ENCODE data around the gene C1GALT1. TPM values are rescaled to one million over a fixed set of nuclear protein-coding genes. Genes with fewer than 3 reads are reported as not detected.

The C1GALT1 gene
- total RNA-seq, 2 experiments from 2014 or later = 39.0 to 39.5 TPM

- intact Hi-C loops (cut with micrococcal nuclease) = no loop called here
- no peak for ATAC-seq
- peak; percentile 17 for DNase-seq
- H3K4me1 Mint-ChIP-seq (ENCODE audit: low read depth) = peaks cover 28% of the 10 kb centered on the region
- H3K36me3 Mint-ChIP-seq (ENCODE audit: low read depth) = peaks cover 34% of the 10 kb centered on the region
- no peak for TF ChIP-seq CTCF (IDR thresholded peaks at IDR 0.05)
- H3K9me3 Mint-ChIP-seq = peaks cover 1% of the 10 kb centered on the region
- H3K27me3 Mint-ChIP-seq = no peaks in the 10 kb centered on the region
- H3K27ac Mint-ChIP-seq = no peak overlapping the region
- ChIA-PET POLR2A (no interaction called here), CTCF (interaction anchor here (1.7 kb wide), 1 partner anchor 14 kb away, joined by 5 read pairs; no protein-coding TSS in a partner anchor)
- no peak overlapping the region for H3K4me3 Mint-ChIP-seq
These were observed 40.9 kb downstream of the C1GALT1 start for GRCh38 chr7:7223250-7223649.

GRCh38 chr7:7226407-7226806 is 44.1 kb downstream of the C1GALT1 start:
- Mint-ChIP-seq H3K36me3 (ENCODE audit: low read depth) (peaks cover 37% of the 10 kb centered on the region), H3K4me1 (ENCODE audit: low read depth) (peaks cover 29% of the 10 kb centered on the region), H3K27ac (no peak overlapping the region), H3K9me3 (peaks cover 12% of the 10 kb centered on the region), H3K27me3 (no peaks in the 10 kb centered on the region), H3K4me3 (no peak overlapping the region)
- ATAC-seq = no peak
- no peak for TF ChIP-seq CTCF (IDR thresholded peaks at IDR 0.05)
- ChIA-PET POLR2A (interaction anchor here (0.6 kb wide), 1 partner anchor 185 kb away, joined by 3 read pairs; no protein-coding TSS in a partner anchor), CTCF (no interaction called here)
- intact Hi-C loops (cut with micrococcal nuclease) = no loop called here
- DNase-seq = no peak

- H3K36me3 Mint-ChIP-seq (ENCODE audit: low read depth) = peaks cover 40% of the 10 kb centered on the region
- no peak for ATAC-seq
- peaks cover 29% of the 10 kb centered on the region for H3K4me1 Mint-ChIP-seq (ENCODE audit: low read depth)
- H3K27me3 Mint-ChIP-seq = no peaks in the 10 kb centered on the region
- ChIA-PET POLR2A (interaction anchor here (0.9 kb wide), 1 partner anchor 45 kb away, joined by 3 read pairs; no protein-coding TSS in a partner anchor), CTCF (interaction anchor here (0.7 kb wide), 1 partner anchor 336 kb away, joined by 3 read pairs; no protein-coding TSS in a partner anchor)
- DNase-seq = no peak
- intact Hi-C loops (cut with micrococcal nuclease) = no loop called here
- no peak for TF ChIP-seq CTCF (IDR thresholded peaks at IDR 0.05)
- H3K27ac Mint-ChIP-seq = no peak overlapping the region
- H3K4me3 Mint-ChIP-seq = no peak overlapping the region
- H3K9me3 Mint-ChIP-seq = peaks cover 19% of the 10 kb centered on the region
These were observed 46.1 kb downstream of the C1GALT1 start for GRCh38 chr7:7228472-7228871.

- ChIA-PET POLR2A (no interaction called here), CTCF (interaction anchor here (0.7 kb wide), 1 partner anchor 335 kb away, joined by 3 read pairs; no protein-coding TSS in a partner anchor)
- Mint-ChIP-seq H3K9me3 (peaks cover 19% of the 10 kb centered on the region), H3K4me3 (no peak overlapping the region), H3K4me1 (ENCODE audit: low read depth) (peaks cover 24% of the 10 kb centered on the region), H3K27me3 (no peaks in the 10 kb centered on the region), H3K36me3 (ENCODE audit: low read depth) (peaks cover 42% of the 10 kb centered on the region), H3K27ac (no peak overlapping the region)
- no peak for DNase-seq
- intact Hi-C loops (cut with micrococcal nuclease) = no loop called here
- TF ChIP-seq CTCF (IDR thresholded peaks at IDR 0.05) = no peak
- no peak for ATAC-seq
These were observed 46.6 kb downstream of the C1GALT1 start for GRCh38 chr7:7228967-7229366.

GRCh38 chr7:7231000-7231399 is 48.7 kb downstream of the C1GALT1 start:
- Mint-ChIP-seq H3K4me1 (ENCODE audit: low read depth) (peaks cover 19% of the 10 kb centered on the region), H3K27me3 (no peaks in the 10 kb centered on the region), H3K27ac (no peak overlapping the region), H3K4me3 (no peak overlapping the region), H3K9me3 (peaks cover 19% of the 10 kb centered on the region), H3K36me3 (ENCODE audit: low read depth) (peaks cover 40% of the 10 kb centered on the region)
- TF ChIP-seq CTCF (IDR thresholded peaks at IDR 0.05) = no peak
- intact Hi-C loops (cut with micrococcal nuclease) = no loop called here
- DNase-seq (no peak), ATAC-seq (no peak)
- CTCF ChIA-PET = no interaction called here
- POLR2A ChIA-PET = no interaction called here

Measured in activated CD8-positive, alpha-beta T cell treated with anti-CD3 and anti-CD28 coated beads for 36 hours (primary cell).